Peyer's patch (tissue), 4 donors: ENCODE results near the gene CTCF. TPM values are rescaled to one million over a fixed set of nuclear protein-coding genes. Genes with fewer than 3 reads are reported as not detected.
A peak's percentile ranks its signal among the peaks of the same experiment; 100 is the strongest.
"Not testable (repeated sequence)": the region's sequence is repeated elsewhere in the genome, so short reads cannot be mapped to it uniquely, and the experiment has no call there.

Experiments
- DNase-seq, 3 donors: peaks; one replicate each; pipeline ENCODE4 v3.0.0-alpha.2; 2017 to 2019
- H3K27ac ChIP-seq, 4 donors: fragments of 200-600 bp; sonication (generic); one replicate each; pipeline ENCODE4 v1.5.1; 2016 to 2019
- H3K27me3 ChIP-seq, 2 donors: fragments of 200-600 bp; sonication (generic); one replicate each; pipeline ENCODE4 v1.5.1; 2019
- H3K36me3 ChIP-seq, 3 donors: fragments of 200-600 bp; sonication (generic); one replicate each; pipeline ENCODE4 v1.5.1; 2016 to 2019
- H3K4me1 ChIP-seq, 4 donors: fragments of 200-600 bp; sonication (generic); one replicate each; pipeline ENCODE4 v1.5.1; 2016 to 2019
- H3K4me3 ChIP-seq, 4 donors: fragments of 200-600 bp; sonication (generic); 1 replicate in 3 of 4; 2 replicates in 1 of 4; pipeline ENCODE4 v1.5.1; 2016 to 2019; ENCODE audit warnings: mild to moderate bottlenecking in 1 of 4
- H3K9me3 ChIP-seq, 4 donors: fragments of 200-600 bp; sonication (generic); one replicate each; pipeline ENCODE4 v1.5.1; 2016 to 2019; ENCODE audit warnings: mild to moderate bottlenecking in 1 of 4
- POLR2A ChIP-seq, 2 donors: fragments of 450-650 bp; IDR thresholded peaks; one replicate each; pipeline ENCODE4 v1.5.1; 2017; ENCODE audit warnings: antibody characterized with exemption in 2 of 2, mild to moderate bottlenecking in 2 of 2, moderate library complexity in 2 of 2
- total RNA-seq, 4 donors: library from RNA; depleted of rRNA; stranded (reverse); fragments of >200 nt; gene quantifications; one replicate each; pipeline ENCODE4 v1.1.0, GENCODE V29; 2016
- TF ChIP-seq, protein P1 (sequence below), 6 experiments: fragments of 450-650 bp in 4 of 6; fragments of 200-600 bp in 2 of 6; sonication (generic) in 1 of 6; IDR thresholded peaks; one replicate each; pipeline ENCODE4 v1.5.1; 2017 to 2019; ENCODE audit warnings: antibody characterized with exemption in 6 of 6, mild to moderate bottlenecking in 3 of 6, moderate library complexity in 1 of 6

The CTCF gene
- total RNA-seq, 4 donors from 2014 or later = 35.3 to 59.4 (median 42.7) TPM

GRCh38 chr16:67530013-67530939, 32.0 kb upstream of the CTCF start:
- H3K27me3 ChIP-seq = peaks cover 0 to 14% of the 10 kb centered on the region in 2 donors
- peak in 2 of 3 donors; percentile 83 to 87 for DNase-seq
- H3K4me1 ChIP-seq = peaks cover 0 to 25% (median 9%) of the 10 kb centered on the region in 4 donors
- peak overlapping the region; percentile 66 to 78 (median 74) for H3K4me3 ChIP-seq
- TF ChIP-seq POLR2A (IDR thresholded peaks at IDR 0.05) = peak; percentile 27 to 49
- TF ChIP-seq, protein P1, sequence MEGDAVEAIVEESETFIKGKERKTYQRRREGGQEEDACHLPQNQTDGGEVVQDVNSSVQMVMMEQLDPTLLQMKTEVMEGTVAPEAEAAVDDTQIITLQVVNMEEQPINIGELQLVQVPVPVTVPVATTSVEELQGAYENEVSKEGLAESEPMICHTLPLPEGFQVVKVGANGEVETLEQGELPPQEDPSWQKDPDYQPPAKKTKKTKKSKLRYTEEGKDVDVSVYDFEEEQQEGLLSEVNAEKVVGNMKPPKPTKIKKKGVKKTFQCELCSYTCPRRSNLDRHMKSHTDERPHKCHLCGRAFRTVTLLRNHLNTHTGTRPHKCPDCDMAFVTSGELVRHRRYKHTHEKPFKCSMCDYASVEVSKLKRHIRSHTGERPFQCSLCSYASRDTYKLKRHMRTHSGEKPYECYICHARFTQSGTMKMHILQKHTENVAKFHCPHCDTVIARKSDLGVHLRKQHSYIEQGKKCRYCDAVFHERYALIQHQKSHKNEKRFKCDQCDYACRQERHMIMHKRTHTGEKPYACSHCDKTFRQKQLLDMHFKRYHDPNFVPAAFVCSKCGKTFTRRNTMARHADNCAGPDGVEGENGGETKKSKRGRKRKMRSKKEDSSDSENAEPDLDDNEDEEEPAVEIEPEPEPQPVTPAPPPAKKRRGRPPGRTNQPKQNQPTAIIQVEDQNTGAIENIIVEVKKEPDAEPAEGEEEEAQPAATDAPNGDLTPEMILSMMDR (IDR thresholded peaks at IDR 0.05) = no peak
- peak overlapping the region; percentile 76 to 93 (median 82) for H3K27ac ChIP-seq
- H3K9me3 ChIP-seq = no peaks in the 10 kb centered on the region
- no peaks in the 10 kb centered on the region for H3K36me3 ChIP-seq

DNA sequence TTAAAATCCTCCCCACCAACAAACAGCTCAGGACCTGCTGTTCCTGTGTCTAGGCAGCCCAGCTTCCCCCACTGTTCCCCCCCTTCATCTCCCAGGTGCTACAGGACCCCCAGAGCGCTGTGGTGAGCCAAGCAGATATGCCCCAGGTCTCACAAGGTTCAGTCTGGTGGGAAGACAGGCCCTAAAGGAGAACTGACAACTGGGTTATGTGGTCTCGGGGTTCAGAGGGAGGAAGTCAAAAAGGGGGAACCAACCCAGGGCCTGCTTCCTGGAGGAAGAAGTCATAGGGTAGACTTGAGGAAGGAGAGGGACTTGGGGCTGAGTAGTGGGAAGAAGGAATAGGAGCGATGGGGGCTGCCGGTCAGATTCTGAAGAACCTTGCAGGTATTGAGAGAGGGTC, 31.1 kb upstream of the CTCF start:
- Histone ChIP-seq H3K27ac (peak overlapping the region; percentile 76 to 93 (median 82)), H3K9me3 (no peaks in the 10 kb centered on the region), H3K4me3 (peak overlapping the region in 2 of 4 donors; percentile 66 to 78), H3K4me1 (peaks cover 0 to 25% (median 9%) of the 10 kb centered on the region in 4 donors), H3K36me3 (no peaks in the 10 kb centered on the region), H3K27me3 (peaks cover 0 to 14% of the 10 kb centered on the region in 2 donors)
- DNase-seq = peak in 2 of 3 donors; percentile 76 to 78
- no peak for TF ChIP-seq POLR2A (IDR thresholded peaks at IDR 0.05)
- TF ChIP-seq, protein P1 (IDR thresholded peaks at IDR 0.05) = no peak

- H3K4me3 ChIP-seq = no peak overlapping the region
- H3K4me1 ChIP-seq = peaks cover 0 to 39% (median 14%) of the 10 kb centered on the region in 4 donors
- H3K9me3 ChIP-seq = no peaks in the 10 kb centered on the region
- no peaks in the 10 kb centered on the region for H3K36me3 ChIP-seq
- H3K27ac ChIP-seq = no peak overlapping the region
- TF ChIP-seq POLR2A (IDR thresholded peaks at IDR 0.05) = no peak
- TF ChIP-seq, protein P1 (IDR thresholded peaks at IDR 0.05) = no peak
- no peak for DNase-seq
- peaks cover 0 to 14% of the 10 kb centered on the region in 2 donors for H3K27me3 ChIP-seq
Measured at GRCh38 chr16:67533024-67533560, 29.2 kb upstream of the CTCF start.

DNA sequence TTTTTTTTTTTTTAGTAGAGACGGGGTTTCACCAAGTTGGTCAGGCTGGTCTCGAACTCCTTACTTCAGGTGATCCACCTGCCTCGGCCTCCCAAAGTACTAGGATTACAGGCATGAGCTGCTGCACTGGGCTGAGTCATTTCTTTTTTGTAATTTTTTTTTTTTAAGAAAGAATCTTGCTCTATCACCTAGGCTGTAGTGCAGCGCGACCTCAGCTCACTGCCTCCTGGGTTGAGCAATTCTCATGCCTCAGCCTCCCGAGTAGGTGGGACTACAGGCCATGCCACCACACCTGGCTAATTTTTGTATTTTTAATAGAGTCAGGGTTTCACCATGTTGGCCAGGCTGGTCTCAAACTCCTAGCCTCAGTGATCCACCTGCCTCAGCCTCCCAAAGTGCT, 28.3 kb upstream of the CTCF start:
- not testable (repeated sequence) for H3K9me3 ChIP-seq, H3K4me3 ChIP-seq, DNase-seq, H3K27ac ChIP-seq, H3K36me3 ChIP-seq
- H3K4me1 ChIP-seq = peaks cover 0 to 45% (median 19%) of the 10 kb centered on the region in 4 donors
- peaks cover 0 to 14% of the 10 kb centered on the region in 2 donors for H3K27me3 ChIP-seq

- Histone ChIP-seq H3K36me3 (no peaks in the 10 kb centered on the region), H3K27me3 (peaks cover 0 to 14% of the 10 kb centered on the region in 2 donors), H3K4me1 (peaks cover 0 to 45% (median 19%) of the 10 kb centered on the region in 4 donors), H3K27ac (no peak overlapping the region), H3K9me3 (no peaks in the 10 kb centered on the region), H3K4me3 (no peak overlapping the region)
- DNase-seq = no peak
- no peak for TF ChIP-seq POLR2A (IDR thresholded peaks at IDR 0.05)
- TF ChIP-seq, protein P1 (IDR thresholded peaks at IDR 0.05) = no peak
Measured at GRCh38 chr16:67534431-67534830, 27.9 kb upstream of the CTCF start.

DNA sequence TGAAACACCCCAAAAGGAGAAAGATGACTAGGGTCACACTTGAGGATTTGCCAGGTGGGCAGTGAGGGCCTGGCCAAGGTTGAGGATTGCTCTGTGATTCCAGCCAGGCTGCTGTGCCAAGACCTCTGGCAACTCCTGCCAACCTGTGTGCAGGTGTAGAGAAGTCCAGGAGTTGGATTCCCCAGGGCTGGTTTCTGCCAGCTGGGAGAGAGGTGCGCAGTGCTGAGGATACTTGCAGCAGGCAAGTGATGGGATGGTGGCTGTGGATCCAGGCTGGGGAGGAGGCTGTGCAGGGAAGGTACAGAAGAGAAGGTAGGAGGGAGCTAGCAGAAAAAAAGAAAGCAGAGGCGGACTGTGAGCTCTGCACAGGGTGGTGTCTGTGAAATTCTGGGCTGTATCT, 27.1 kb upstream of the CTCF start:
- peaks cover 0 to 8% of the 10 kb centered on the region in 2 donors for H3K27me3 ChIP-seq
- H3K4me3 ChIP-seq = no peak overlapping the region
- TF ChIP-seq, protein P1 (IDR thresholded peaks at IDR 0.05) = no peak
- TF ChIP-seq POLR2A (IDR thresholded peaks at IDR 0.05) = no peak
- no peaks in the 10 kb centered on the region for H3K9me3 ChIP-seq
- DNase-seq = no peak
- H3K27ac ChIP-seq = no peak overlapping the region
- no peaks in the 10 kb centered on the region for H3K36me3 ChIP-seq
- H3K4me1 ChIP-seq = peaks cover 0 to 37% (median 19%) of the 10 kb centered on the region in 4 donors
